Measurements from ENCODE around the gene RAE1. TPM values are rescaled to one million over a fixed set of nuclear protein-coding genes. Genes with fewer than 3 reads are reported as not detected.
A peak's percentile ranks its signal among the peaks of the same experiment; 100 is the strongest.

The RAE1 gene
- total and polyA plus RNA-seq, 2 of the 8 experiments (the other 6 are each of a cell fraction or from before 2014, with no cell fraction given): 35.9 to 44.9 TPM

DNA sequence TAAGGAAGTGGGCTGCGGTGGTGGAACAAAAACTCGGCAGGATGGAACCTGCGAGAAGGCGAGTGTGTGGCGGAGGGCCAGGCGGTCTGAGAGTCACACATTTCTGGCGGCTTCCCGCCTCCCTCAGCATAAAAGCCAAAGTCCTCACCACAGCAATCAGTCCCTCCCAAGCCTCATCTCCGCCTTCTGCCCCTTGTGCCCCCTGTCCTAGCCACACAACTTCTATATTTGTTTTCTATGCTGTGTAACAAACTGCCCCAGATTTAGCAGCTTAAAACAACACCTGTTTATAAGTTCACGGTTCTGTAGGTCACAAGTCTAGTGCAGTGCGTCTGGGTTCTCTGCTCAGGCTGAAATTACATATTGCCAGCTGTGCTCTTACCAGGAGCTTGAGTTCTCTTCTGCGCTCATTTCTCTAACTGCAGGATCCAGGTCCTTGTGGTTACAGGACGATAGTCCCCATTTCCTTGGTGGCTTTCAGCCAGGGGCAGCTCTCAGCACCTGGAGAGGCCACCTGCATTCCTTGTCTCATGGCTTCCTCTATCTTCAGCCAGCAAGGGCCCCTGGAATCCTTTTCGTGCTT is 33.2 kb upstream of the RAE1 start:
- no peaks in the 10 kb centered on the region for H4K20me1 ChIP-seq (replicated peaks in 1 of 2; ENCODE audit: control insufficient read depth in 1 of 2, insufficient read depth in 2 of 2, low read length in 2 of 2)
- ChIA-PET POLR2A (ENCODE audit: partially characterized antibody) (interaction anchor here (0.7 kb wide), 1 partner anchor 52 kb away, joined by 3 read pairs; no protein-coding TSS in a partner anchor), CTCF (ENCODE audit: partially characterized antibody) (interaction anchor here (0.9 to 2.4 kb wide), 9 partner anchors 8 to 226 kb away, joined by 3 to 14 read pairs (median 4); partner anchors contain the start of gene SPO11)
- no peaks in the 10 kb centered on the region for H3K79me2 ChIP-seq (ENCODE audit: control insufficient read depth in 1 of 2, insufficient read depth in 2 of 2, low read length in 2 of 2)
- FAIRE-seq (no peak), DNase-seq (ENCODE audit: low read depth in 1 of 2, low spot score in 2 of 2) (no peak)
- H3K27me3 ChIP-seq (replicated peaks in 1 of 4; ENCODE audit: control insufficient read depth in 3 of 4, extremely low read depth in 1 of 4, insufficient read depth in 3 of 4, low read length in 3 of 4): peaks cover 0 to 2% (median 0%) of the 10 kb centered on the region in 4 experiments; a peak in 2 of 7 replicates
- no peaks in the 10 kb centered on the region for H3K23me2 ChIP-seq (ENCODE audit: low read depth, low read length)
- no peak overlapping the region for H3K9ac ChIP-seq (replicated peaks in 1 of 4; ENCODE audit: extremely low read depth in 1 of 4, low read depth in 3 of 4, low read length in 3 of 4)
- no peak overlapping the region for H3K27ac ChIP-seq (ENCODE audit: low read depth, low read length)
- H2BK15ac ChIP-seq (ENCODE audit: low read length): 0 out of 2 replicates have a peak overlapping the region, but pooled peaks have one; percentile 20
- no peak overlapping the region for H2BK12ac ChIP-seq (ENCODE audit: low read depth, low read length)
- no peak overlapping the region for H3K4ac ChIP-seq (replicated peaks; ENCODE audit: insufficient read length, low read depth, low read length)
- no peak overlapping the region for H2BK20ac ChIP-seq (ENCODE audit: low read length)
- H4K91ac ChIP-seq (replicated peaks; ENCODE audit: insufficient read length, low read length): no peak overlapping the region
- no peaks in the 10 kb centered on the region for H3K79me1 ChIP-seq (ENCODE audit: low read depth, low read length)
- no peak overlapping the region for H2BK5ac ChIP-seq (ENCODE audit: low read depth, low read length)
- peaks cover 0 to 2% (median under 1%) of the 10 kb centered on the region in 4 experiments; a peak in 1 of 7 replicates for H3K4me1 ChIP-seq (replicated peaks in 1 of 4; ENCODE audit: control insufficient read depth in 3 of 4, insufficient read depth in 4 of 4, low read length in 3 of 4)
- no peak overlapping the region for H2AK5ac ChIP-seq (ENCODE audit: low read depth, low read length)
- H4K8ac ChIP-seq (ENCODE audit: extremely low read depth, insufficient read depth, low read length): no peak overlapping the region
- WGBS, 2 experiments (ENCODE audit: extremely low coverage in 1 of 2, insufficient coverage in 1 of 2, insufficient read length in 1 of 2, insufficient replicate concordance in 2 of 2, low coverage in 1 of 2, low lambda C conversion rate in 2 of 2, missing lambda C conversion rate in 1 of 2): 89% methylated on average over 14 of the region's 14 CpGs; no CpG with 5 or more reads in 1 of the 2 experiments
- no peak overlapping the region for H3K4me2 ChIP-seq (ENCODE audit: insufficient read depth in 1 of 2, low read depth in 2 of 2, low read length in 2 of 2)
- H3K14ac ChIP-seq (ENCODE audit: insufficient read length): no peak overlapping the region
- H3K56ac ChIP-seq (replicated peaks; ENCODE audit: insufficient read length, low read depth, low read length): no peak overlapping the region
- no peak overlapping the region for H3K4me3 ChIP-seq (ENCODE audit: extremely low read depth in 1 of 4, insufficient read depth in 2 of 4, low read depth in 3 of 4, low read length in 4 of 4)
- H3K36me3 ChIP-seq (ENCODE audit: control insufficient read depth in 2 of 4, insufficient read depth in 4 of 4, low read length in 3 of 4): no peaks in the 10 kb centered on the region
- H3K9me3 ChIP-seq (ENCODE audit: insufficient read depth in 2 of 2, low read depth in 1 of 2, low read length in 1 of 2): no peaks in the 10 kb centered on the region
- H3K23ac ChIP-seq (ENCODE audit: insufficient read length): no peak overlapping the region
- no peak overlapping the region for H2AFZ ChIP-seq (ENCODE audit: low read length)
- no peak for TF ChIP-seq RXRA (IDR thresholded peaks at IDR 0.05; ENCODE audit: insufficient read depth, low read depth, low read length)
- no peak overlapping the region for H2BK120ac ChIP-seq (replicated peaks; ENCODE audit: low read depth, low read length)
- no peak overlapping the region for H4K5ac ChIP-seq (ENCODE audit: insufficient read length, low read depth, low read length)
- no peak overlapping the region for H3K18ac ChIP-seq (ENCODE audit: extremely low read depth, low read length)

Measured in H1 (cell line).